Endodermal cell (in vitro differentiated cells): ENCODE data around the gene NDFIP1. TPM values are rescaled to one million over a fixed set of nuclear protein-coding genes. Genes with fewer than 3 reads are reported as not detected.

Source experiments
- DNase-seq: peaks from one replicate; pipeline ENCODE4 v3.0.0-alpha.2; 2017
- H3K27ac ChIP-seq: 2 replicates; pipeline ENCODE4 v1.5.1; 2013; ENCODE audit warnings: mild to moderate bottlenecking, low read depth, low read length, moderate library complexity
- H3K27me3 ChIP-seq: 2 replicates; pipeline ENCODE4 v1.6.1; 2013; ENCODE audit warnings: mild to moderate bottlenecking, low read length, moderate library complexity; ENCODE audit not compliant: insufficient read depth, control insufficient read depth, poor library complexity, severe bottlenecking
- H3K36me3 ChIP-seq: 2 replicates; pipeline ENCODE4 v1.7.0; 2013; ENCODE audit warnings: mild to moderate bottlenecking, low read length, moderate library complexity; ENCODE audit not compliant: control insufficient read depth, insufficient read depth
- H3K4me1 ChIP-seq: one replicate; pipeline ENCODE4 v1.7.0; 2013; ENCODE audit warnings: low read length; ENCODE audit not compliant: control insufficient read depth, insufficient read depth
- H3K4me3 ChIP-seq: 2 replicates; pipeline ENCODE4 v1.5.1; 2013; ENCODE audit warnings: mild to moderate bottlenecking, low read length, moderate library complexity
- H3K9ac ChIP-seq: 2 replicates; pipeline ENCODE4 v1.6.1; 2013; ENCODE audit warnings: mild to moderate bottlenecking, low read length, moderate library complexity; ENCODE audit not compliant: poor library complexity, severe bottlenecking; ENCODE audit errors: extremely low read depth
- H3K9me3 ChIP-seq: 2 replicates; pipeline ENCODE4 v1.6.1; 2013; ENCODE audit warnings: mild to moderate bottlenecking, low read length, moderate library complexity; ENCODE audit not compliant: control insufficient read depth
- H3K27ac Mint-ChIP-seq: 2 replicates; pipeline ENCODE4 v1.8.0; 2020; ENCODE audit warnings: mixed read lengths
- H3K27me3 Mint-ChIP-seq: 2 replicates; pipeline ENCODE4 v1.8.0; 2021; ENCODE audit warnings: mild to moderate bottlenecking, mixed read lengths; ENCODE audit not compliant: insufficient read depth
- H3K36me3 Mint-ChIP-seq: 2 replicates; pipeline ENCODE4 v1.8.0; 2020; ENCODE audit warnings: low read depth, mixed read lengths
- H3K4me1 Mint-ChIP-seq: 2 replicates; pipeline ENCODE4 v1.8.0; 2020; ENCODE audit warnings: mixed read lengths
- H3K4me3 Mint-ChIP-seq: 2 replicates; pipeline ENCODE4 v1.8.0; 2020; ENCODE audit warnings: mild to moderate bottlenecking, moderate library complexity, mixed read lengths
- H3K9me3 Mint-ChIP-seq: 2 replicates; pipeline ENCODE4 v1.8.0; 2020; ENCODE audit warnings: mild to moderate bottlenecking, mixed read lengths
- WGBS, 2 experiments: methylation state at CpG; one replicate each; pipeline versions ENCODE4 v1.1.5 to v1.1.7; 2013; ENCODE audit warnings: missing lambda C conversion rate in 2 of 2, mixed read lengths in 1 of 2; ENCODE audit not compliant: insufficient coverage in 1 of 2, insufficient read length in 1 of 2; 5-methylcytosine and 5-hydroxymethylcytosine counted together
- total RNA-seq, 2 donors: library from RNA; stranded (reverse); fragmentation: NEBNext Ultra II Directional in 1 of 2; extraction: Animal tissue kit (Norgen Biotek cat#: 25700) in 1 of 2; gene quantifications; 2 replicates in 1 of 2; 3 replicates in 1 of 2; pipeline ENCODE4 v1.2.1, GENCODE V29; 2021
- TF ChIP-seq, protein P1 (sequence below): fragments of 200-600 bp; sonication (generic); conservative IDR thresholded peaks from 2 replicates; pipeline ENCODE4 v1.5.0; 2021; ENCODE audit warnings: antibody characterized with exemption, mild to moderate bottlenecking

Gene NDFIP1
- total RNA-seq, 2 donors from 2014 or later, result 46.2 to 49.0 TPM

- Histone ChIP-seq H3K9me3 (peaks cover 10% of the 10 kb centered on the region), H3K27me3 (peaks cover 17% of the 10 kb centered on the region), H3K9ac (no peak overlapping the region), H3K36me3 (peaks cover 17% of the 10 kb centered on the region), H3K4me1 (no peaks in the 10 kb centered on the region), H3K4me3 (no peak overlapping the region), H3K27ac (no peak overlapping the region)
- peaks cover 19% of the 10 kb centered on the region for H3K4me1 Mint-ChIP-seq
- no peak overlapping the region for H3K4me3 Mint-ChIP-seq
- peaks cover 25% of the 10 kb centered on the region for H3K27me3 Mint-ChIP-seq
- DNase-seq, result no peak
- no peaks in the 10 kb centered on the region for H3K9me3 Mint-ChIP-seq
- 95 to 100% methylated on average over 1 to 2 of the region's 2 CpGs for WGBS, 2 experiments
- no peak overlapping the region for H3K27ac Mint-ChIP-seq
- TF ChIP-seq, protein P1, sequence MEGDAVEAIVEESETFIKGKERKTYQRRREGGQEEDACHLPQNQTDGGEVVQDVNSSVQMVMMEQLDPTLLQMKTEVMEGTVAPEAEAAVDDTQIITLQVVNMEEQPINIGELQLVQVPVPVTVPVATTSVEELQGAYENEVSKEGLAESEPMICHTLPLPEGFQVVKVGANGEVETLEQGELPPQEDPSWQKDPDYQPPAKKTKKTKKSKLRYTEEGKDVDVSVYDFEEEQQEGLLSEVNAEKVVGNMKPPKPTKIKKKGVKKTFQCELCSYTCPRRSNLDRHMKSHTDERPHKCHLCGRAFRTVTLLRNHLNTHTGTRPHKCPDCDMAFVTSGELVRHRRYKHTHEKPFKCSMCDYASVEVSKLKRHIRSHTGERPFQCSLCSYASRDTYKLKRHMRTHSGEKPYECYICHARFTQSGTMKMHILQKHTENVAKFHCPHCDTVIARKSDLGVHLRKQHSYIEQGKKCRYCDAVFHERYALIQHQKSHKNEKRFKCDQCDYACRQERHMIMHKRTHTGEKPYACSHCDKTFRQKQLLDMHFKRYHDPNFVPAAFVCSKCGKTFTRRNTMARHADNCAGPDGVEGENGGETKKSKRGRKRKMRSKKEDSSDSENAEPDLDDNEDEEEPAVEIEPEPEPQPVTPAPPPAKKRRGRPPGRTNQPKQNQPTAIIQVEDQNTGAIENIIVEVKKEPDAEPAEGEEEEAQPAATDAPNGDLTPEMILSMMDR, result no peak
- peaks cover 5% of the 10 kb centered on the region for H3K36me3 Mint-ChIP-seq
These were observed 1.4 kb upstream of the NDFIP1 start for GRCh38 chr5:142107036-142107735.

DNA sequence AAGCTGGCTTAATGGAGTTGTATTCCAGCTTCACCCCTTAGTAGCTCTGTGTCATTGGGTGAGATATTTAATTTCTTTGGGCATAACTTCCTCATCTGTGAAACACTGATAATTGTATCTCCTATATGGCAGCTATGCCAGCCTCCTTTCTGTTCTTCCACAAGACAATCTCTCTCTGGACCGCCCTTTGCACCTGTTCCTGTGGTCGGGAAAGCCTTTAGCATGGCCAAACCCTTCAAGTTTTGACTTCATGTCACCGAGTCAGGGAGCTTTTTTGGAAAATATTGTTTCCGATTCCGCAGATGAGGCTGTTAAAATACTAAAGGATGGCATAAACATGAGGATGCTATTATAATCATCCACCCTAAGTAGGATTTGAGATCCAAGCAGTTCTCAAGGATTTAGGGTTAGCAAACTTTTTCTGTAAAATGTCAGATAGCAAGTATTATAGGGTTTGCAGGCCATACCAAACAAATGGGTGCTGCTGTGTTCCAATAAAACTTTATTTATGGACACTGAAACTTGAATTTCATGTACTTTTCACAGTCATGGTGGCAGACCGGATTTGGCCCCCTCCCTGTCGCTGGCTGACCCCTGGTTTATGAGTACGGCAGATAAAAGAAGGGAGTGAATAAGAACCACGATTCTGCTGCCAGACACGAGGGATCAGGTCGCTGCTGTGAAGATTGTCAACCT lies 695 bp upstream of the NDFIP1 start:
- no peak for DNase-seq
- H3K27ac Mint-ChIP-seq, result peak overlapping the region; percentile 81

DNA sequence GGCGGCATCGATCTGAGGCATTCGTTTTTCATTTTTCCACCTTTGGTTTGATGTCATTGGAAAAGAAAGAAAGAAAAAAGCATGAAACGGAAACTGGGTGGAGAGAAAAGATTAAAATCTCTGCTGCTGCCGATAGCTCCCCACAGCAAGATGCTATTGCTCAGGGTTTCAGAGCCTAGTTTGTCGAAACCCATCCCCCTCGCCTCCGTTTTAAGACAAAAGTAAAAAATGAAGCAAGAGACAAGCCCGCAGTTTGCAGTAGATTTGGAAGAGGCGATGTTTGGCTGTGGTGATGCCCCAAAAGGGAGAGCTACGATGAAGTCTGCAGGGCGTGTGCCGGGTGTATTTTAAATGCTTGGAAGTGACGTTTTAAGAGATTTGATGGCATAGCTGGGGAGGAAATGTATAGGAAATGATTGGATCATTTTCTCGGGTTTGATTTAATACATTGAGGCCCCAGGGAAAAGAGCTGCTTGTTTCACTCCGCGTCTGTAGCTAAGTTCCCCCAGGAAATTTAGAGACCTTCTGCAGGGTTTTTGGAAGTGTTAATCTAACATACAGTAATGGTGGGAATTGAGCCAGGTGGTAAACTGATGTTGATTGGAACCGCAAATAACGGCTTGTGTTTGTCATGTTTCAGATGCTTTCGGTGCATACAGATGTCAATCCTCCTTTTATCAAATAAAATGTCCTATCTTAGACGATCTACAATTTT lies 909 bp downstream of the NDFIP1 start:
- peak overlapping the region; percentile 4 for H3K27ac ChIP-seq
- peak overlapping the region; percentile 89 for H3K27ac Mint-ChIP-seq
- H3K4me3 ChIP-seq, result peak overlapping the region; percentile 99
- peak overlapping the region; percentile 91 for H3K9ac ChIP-seq
- peaks cover 25% of the 10 kb centered on the region for H3K27me3 Mint-ChIP-seq
- no peak for DNase-seq
- peaks cover 15% of the 10 kb centered on the region for H3K36me3 Mint-ChIP-seq
- H3K4me1 Mint-ChIP-seq, result peaks cover 18% of the 10 kb centered on the region
- WGBS, 2 experiments, result 3% methylated on average over 7 to 21 of the region's 21 CpGs
- H3K36me3 ChIP-seq, result peaks cover 21% of the 10 kb centered on the region
- no peaks in the 10 kb centered on the region for H3K9me3 Mint-ChIP-seq
- peaks cover 10% of the 10 kb centered on the region for H3K9me3 ChIP-seq
- no peaks in the 10 kb centered on the region for H3K4me1 ChIP-seq
- peak overlapping the region; percentile 86 for H3K4me3 Mint-ChIP-seq
- TF ChIP-seq, protein P1, result no peak
- peaks cover 17% of the 10 kb centered on the region for H3K27me3 ChIP-seq

More for the DNA sequence above, 695 bp upstream of the NDFIP1 start:
- peaks cover 8% of the 10 kb centered on the region for H3K36me3 Mint-ChIP-seq
- H3K4me1 Mint-ChIP-seq, result peaks cover 19% of the 10 kb centered on the region
- H3K27ac ChIP-seq, result peak overlapping the region; percentile 16
- H3K36me3 ChIP-seq, result peaks cover 17% of the 10 kb centered on the region
- H3K9ac ChIP-seq, result peak overlapping the region; percentile 91
- TF ChIP-seq, protein P1, result no peak
- no peaks in the 10 kb centered on the region for H3K9me3 Mint-ChIP-seq
- no peaks in the 10 kb centered on the region for H3K4me1 ChIP-seq
- peak overlapping the region; percentile 86 for H3K4me3 Mint-ChIP-seq
- 64 to 75% methylated on average over 8 to 11 of the region's 11 CpGs for WGBS, 2 experiments
- peaks cover 17% of the 10 kb centered on the region for H3K27me3 ChIP-seq
- H3K27me3 Mint-ChIP-seq, result peaks cover 25% of the 10 kb centered on the region
- H3K9me3 ChIP-seq, result peaks cover 10% of the 10 kb centered on the region
- H3K4me3 ChIP-seq, result peak overlapping the region; percentile 62
